GM23338 (cell line): ENCODE measurements around the gene SYNDIG1. TPM values are rescaled to one million over a fixed set of nuclear protein-coding genes. Genes with fewer than 3 reads are reported as not detected.

Experiments
- ATAC-seq: fragments of 200-7000 bp; cut with Tn5 transposase; 3 replicates; pipeline ENCODE4 v1.9.1; 2020
- DNase-seq: peaks from one replicate; pipeline ENCODE4 v3.0.0-alpha.2; 2015; ENCODE audit warnings: low spot score
- H2AFZ ChIP-seq: fragments of 200-600 bp; sonication (generic); 2 replicates; pipeline ENCODE4 v1.8.0; 2016; ENCODE audit warnings: antibody characterized with exemption, mild to moderate bottlenecking, moderate library complexity
- H3F3A ChIP-seq: fragments of 200-600 bp; sonication (generic); replicated peaks from 2 replicates; pipeline ENCODE4 v1.8.0; 2017; ENCODE audit warnings: antibody characterized with exemption, mixed run types, low read depth
- H3K27ac ChIP-seq: fragments of 200-600 bp; sonication (generic); 2 replicates; pipeline ENCODE4 v1.6.1; 2016; ENCODE audit warnings: low read depth
- H3K27me3 ChIP-seq: fragments of 200-600 bp; sonication (generic); 2 replicates; pipeline ENCODE4 v1.8.0; 2016; ENCODE audit warnings: mild to moderate bottlenecking, mixed run types, moderate library complexity; ENCODE audit not compliant: insufficient read depth
- H3K36me3 ChIP-seq: fragments of 200-600 bp; sonication (generic); 2 replicates; pipeline ENCODE4 v1.8.0; 2016; ENCODE audit warnings: mild to moderate bottlenecking; ENCODE audit not compliant: insufficient read depth
- H3K4me1 ChIP-seq: fragments of 200-600 bp; sonication (generic); 2 replicates; pipeline ENCODE4 v1.8.0; 2016; ENCODE audit warnings: mild to moderate bottlenecking, moderate library complexity; ENCODE audit not compliant: insufficient read depth
- H3K4me2 ChIP-seq: fragments of 200-600 bp; sonication (generic); 2 replicates; pipeline ENCODE4 v1.7.1; 2017; ENCODE audit warnings: mixed run types
- H3K4me3 ChIP-seq: fragments of 200-600 bp; sonication (generic); 2 replicates; pipeline ENCODE4 v1.6.1; 2016; ENCODE audit warnings: mixed run types
- H3K79me2 ChIP-seq: fragments of 200-600 bp; sonication (generic); replicated peaks from 2 replicates; pipeline ENCODE4 v1.8.0; 2017; ENCODE audit warnings: mild to moderate bottlenecking; ENCODE audit not compliant: insufficient read depth
- H3K9me2 ChIP-seq: fragments of 200-600 bp; sonication (generic); 2 replicates; pipeline ENCODE4 v1.8.0; 2017; ENCODE audit not compliant: insufficient read depth
- H4K20me1 ChIP-seq: fragments of 200-600 bp; sonication (generic); replicated peaks from 2 replicates; pipeline ENCODE4 v1.8.0; 2017; ENCODE audit warnings: mild to moderate bottlenecking; ENCODE audit not compliant: insufficient read depth
- H3K27ac Mint-ChIP-seq: 2 replicates; pipeline ENCODE4 v1.8.0; 2020; ENCODE audit warnings: inconsistent platforms, mild to moderate bottlenecking, moderate library complexity, mixed read lengths
- H3K27me3 Mint-ChIP-seq: 3 replicates; pipeline ENCODE4 v1.8.0; 2022; ENCODE audit warnings: low read depth, mild to moderate bottlenecking, moderate library complexity, mixed read lengths, inconsistent platforms; ENCODE audit not compliant: insufficient read depth, poor library complexity
- H3K36me3 Mint-ChIP-seq: 3 replicates; pipeline ENCODE4 v1.8.0; 2021; ENCODE audit warnings: low read depth, mild to moderate bottlenecking, inconsistent platforms, moderate library complexity, mixed read lengths
- H3K4me1 Mint-ChIP-seq: 3 replicates; pipeline ENCODE4 v1.8.0; 2020; ENCODE audit warnings: mild to moderate bottlenecking, inconsistent platforms, mixed read lengths
- H3K4me3 Mint-ChIP-seq: 3 replicates; pipeline ENCODE4 v1.8.0; 2021; ENCODE audit warnings: moderate library complexity, mild to moderate bottlenecking, inconsistent platforms, mixed read lengths
- H3K9me3 Mint-ChIP-seq: 3 replicates; pipeline ENCODE4 v1.8.0; 2020; ENCODE audit warnings: moderate library complexity, mild to moderate bottlenecking, inconsistent platforms, mixed read lengths
- CREB1 ChIP-seq: fragments of 250-450 bp; sonication (Bioruptor Pico); IDR thresholded peaks from 2 replicates; pipeline ENCODE4 v1.5.0; 2020; ENCODE audit warnings: low read depth, mild to moderate bottlenecking, moderate library complexity
- ETS1 ChIP-seq: IDR thresholded peaks from 2 replicates; pipeline ENCODE4 v1.6.1; 2016; ENCODE audit warnings: antibody characterized with exemption
- EZH2 ChIP-seq: fragments of 200-600 bp; sonication (generic); IDR thresholded peaks from one replicate; pipeline ENCODE4 v1.8.0; 2017; ENCODE audit warnings: antibody characterized with exemption, mild to moderate bottlenecking, low read depth; ENCODE audit not compliant: unreplicated experiment
- EZH2phosphoT487 ChIP-seq: fragments of 200-600 bp; sonication (generic); IDR thresholded peaks from one replicate; pipeline ENCODE4 v1.8.1; 2018; ENCODE audit warnings: antibody characterized with exemption; ENCODE audit not compliant: unreplicated experiment
- JUNB ChIP-seq: IDR thresholded peaks from one replicate; pipeline ENCODE4 v1.6.1; 2016; ENCODE audit warnings: antibody characterized with exemption; ENCODE audit not compliant: unreplicated experiment
- NANOG ChIP-seq: IDR thresholded peaks from 2 replicates; pipeline ENCODE4 v1.6.1; 2016; ENCODE audit warnings: antibody characterized with exemption, borderline replicate concordance
- POLR2AphosphoS5 ChIP-seq: IDR thresholded peaks from 2 replicates; pipeline ENCODE4 v1.6.1; 2016; ENCODE audit warnings: antibody characterized with exemption, low read depth
- REST ChIP-seq: IDR thresholded peaks from one replicate; pipeline ENCODE4 v1.6.1; 2018; ENCODE audit warnings: antibody characterized with exemption; ENCODE audit not compliant: unreplicated experiment
- STAT1 ChIP-seq: IDR thresholded peaks from one replicate; pipeline ENCODE4 v1.6.1; 2016; ENCODE audit warnings: antibody characterized with exemption; ENCODE audit not compliant: unreplicated experiment
- ZNF114 ChIP-seq: fragments of 250-450 bp; sonication (Bioruptor Pico); IDR thresholded peaks from 2 replicates; pipeline ENCODE4 v1.5.0; 2020; ENCODE audit warnings: mild to moderate bottlenecking, moderate library complexity
- ZNF331 ChIP-seq: fragments of 250-450 bp; sonication (Bioruptor Pico); IDR thresholded peaks from 2 replicates; pipeline ENCODE4 v1.5.0; 2020; ENCODE audit warnings: low read depth, mild to moderate bottlenecking, moderate library complexity
- polyA plus RNA-seq: library from polyadenylated mRNA; unstranded; fragments of >200 nt; fragmentation: Nextera tagmentation; extraction: Ambion mirVana; gene quantifications from 2 replicates; pipeline ENCODE4 v1.2.1, GENCODE V29; 2016
- total RNA-seq: library from RNA; depleted of rRNA; stranded (reverse); fragments of >200 nt; shearing (Covaris generic); gene quantifications from 2 replicates; pipeline ENCODE4 v1.2.3, GENCODE V29; 2014

Gene SYNDIG1
- total and polyA plus RNA-seq, 2 experiments from 2014 or later = 2.8 to 4.8 TPM

GRCh38 chr20:24423390-24424313 lies 45.8 kb upstream of the SYNDIG1 start:
- no peaks in the 10 kb centered on the region for H3K79me2 ChIP-seq
- DNase-seq = peak; percentile 31
- peaks cover 41% of the 10 kb centered on the region for H3K4me1 ChIP-seq
- no peak overlapping the region for H3K4me3 Mint-ChIP-seq
- no peak overlapping the region for H2AFZ ChIP-seq
- H3K27ac Mint-ChIP-seq = 0 out of 2 replicates have a peak overlapping the region, but pooled peaks have one; percentile 41
- 0 out of 2 replicates have a peak, but pooled peaks cover 2% of the 10 kb centered on the region for H3K9me2 ChIP-seq
- H3K9me3 Mint-ChIP-seq = 0 out of 3 replicates have a peak, but pooled peaks cover 3% of the 10 kb centered on the region
- TF ChIP-seq CREB1 (CRISPR knock-in tag) (no peak), EZH2 (no peak), POLR2AphosphoS5 (no peak), REST (no peak), ZNF331 (CRISPR knock-in tag) (no peak)
- peak overlapping the region; percentile 3; the same call in 1 of the 2 replicates for H3K27ac ChIP-seq
- no peaks in the 10 kb centered on the region for H3F3A ChIP-seq
- peaks cover 38% of the 10 kb centered on the region for H3K4me1 Mint-ChIP-seq
- H3K36me3 ChIP-seq = no peaks in the 10 kb centered on the region
- H3K27me3 Mint-ChIP-seq = peaks cover 3% of the 10 kb centered on the region
- no peaks in the 10 kb centered on the region for H4K20me1 ChIP-seq
- H3K27me3 ChIP-seq = no peaks in the 10 kb centered on the region
- peak overlapping the region; percentile 35; the same call in 1 of the 2 replicates for H3K4me2 ChIP-seq
- H3K4me3 ChIP-seq = peak overlapping the region; percentile 23; the same call in 1 of the 2 replicates
- no peaks in the 10 kb centered on the region for H3K36me3 Mint-ChIP-seq
- ATAC-seq = peak; percentile 66

GRCh38 chr20:24425523-24426135 lies 43.8 kb upstream of the SYNDIG1 start:
- H3K36me3 ChIP-seq = no peaks in the 10 kb centered on the region
- H4K20me1 ChIP-seq = no peaks in the 10 kb centered on the region
- Mint-ChIP-seq H3K36me3 (no peaks in the 10 kb centered on the region), H3K4me3 (peak overlapping the region; percentile 37; the same call in 2 of the 3 replicates), H3K9me3 (no peaks in the 10 kb centered on the region), H3K27ac (peak overlapping the region; percentile 75), H3K27me3 (no peaks in the 10 kb centered on the region), H3K4me1 (peaks cover 38% of the 10 kb centered on the region)
- peaks cover 41% of the 10 kb centered on the region for H3K4me1 ChIP-seq
- peak overlapping the region; percentile 35 for H3K4me2 ChIP-seq
- no peaks in the 10 kb centered on the region for H3F3A ChIP-seq
- ATAC-seq (peak; percentile 87), DNase-seq (peak; percentile 63)
- no peak overlapping the region for H3K4me3 ChIP-seq
- H3K79me2 ChIP-seq = no peaks in the 10 kb centered on the region
- no peaks in the 10 kb centered on the region for H3K9me2 ChIP-seq
- no peak overlapping the region for H3K27ac ChIP-seq
- no peaks in the 10 kb centered on the region for H3K27me3 ChIP-seq
- no peak overlapping the region for H2AFZ ChIP-seq
- TF ChIP-seq REST (no peak), CREB1 (CRISPR knock-in tag) (no peak), NANOG (no peak), ZNF331 (CRISPR knock-in tag) (no peak), EZH2phosphoT487 (no peak), STAT1 (no peak), EZH2 (no peak), ZNF114 (no peak), JUNB (no peak), ETS1 (no peak), POLR2AphosphoS5 (no peak)
